Esophagus muscularis mucosa (tissue), 4 donors: ENCODE data around the gene MAPK9. TPM values are rescaled to one million over a fixed set of nuclear protein-coding genes. Genes with fewer than 3 reads are reported as not detected.
"Not testable (repeated sequence)": the region's sequence is repeated elsewhere in the genome, so short reads cannot be mapped to it uniquely, and the experiment has no call there.

Experiments used
- DNase-seq: peaks from one replicate; pipeline ENCODE4 v3.0.0-alpha.2; 2017; ENCODE audit errors: extremely low spot score
- H3K27ac ChIP-seq, 4 donors: fragments of 200-600 bp; sonication (generic); replicated peaks in 1 of 4; 1 replicate in 3 of 4; 2 replicates in 1 of 4; pipeline ENCODE4 v1.5.1; 2016 to 2019; ENCODE audit warnings: mild to moderate bottlenecking in 1 of 4
- H3K27me3 ChIP-seq, 4 donors: fragments of 200-600 bp; sonication (generic); one replicate each; pipeline versions ENCODE4 v1.5.1 to v1.6.0; 2016 to 2019
- H3K36me3 ChIP-seq, 4 donors: fragments of 200-600 bp; sonication (generic); one replicate each; pipeline ENCODE4 v1.5.1; 2016 to 2019
- H3K4me1 ChIP-seq, 4 donors: fragments of 200-600 bp; sonication (generic); one replicate each; pipeline ENCODE4 v1.5.1; 2016 to 2019
- H3K4me3 ChIP-seq, 4 donors: fragments of 200-600 bp; sonication (generic); 1 replicate in 2 of 4; 2 replicates in 2 of 4; pipeline ENCODE4 v1.5.1; 2016 to 2019; ENCODE audit warnings: mild to moderate bottlenecking in 4 of 4, moderate library complexity in 1 of 4
- H3K9me3 ChIP-seq, 4 donors: fragments of 200-600 bp; sonication (generic); 1 replicate in 3 of 4; 2 replicates in 1 of 4; pipeline ENCODE4 v1.5.1; 2016 to 2019
- EP300 ChIP-seq: sonication (generic); formaldehyde crosslinking; IDR thresholded peaks from one replicate; pipeline ENCODE4 v1.6.1; 2017; ENCODE audit warnings: antibody characterized with exemption
- POLR2A ChIP-seq: fragments of 450-650 bp; IDR thresholded peaks from one replicate; pipeline ENCODE4 v1.6.1; 2017; ENCODE audit warnings: antibody characterized with exemption, moderate library complexity, mild to moderate bottlenecking, low read depth
- POLR2AphosphoS5 ChIP-seq, 2 donors: sonication (generic); formaldehyde crosslinking; IDR thresholded peaks; one replicate each; pipeline ENCODE4 v1.6.1; 2017; ENCODE audit warnings: antibody characterized with exemption in 2 of 2
- WGBS: methylation state at CpG from one replicate; pipeline ENCODE4 v1.1.5; 2018; 5-methylcytosine and 5-hydroxymethylcytosine counted together
- intact Hi-C: fragments of 100-400 bp; cut with DNase I; formaldehyde crosslinking; loops from one replicate; pipeline ENCODE4 v1.15.1; 2023
- total RNA-seq, 4 donors: library from RNA; depleted of rRNA; stranded (reverse); fragments of >200 nt; gene quantifications; one replicate each; pipeline versions ENCODE4 v1.1.0 to v1.2.1, GENCODE V29; 2016
- TF ChIP-seq, protein P1 (sequence below), 3 experiments: fragments of 200-600 bp in 2 of 3; fragments of 450-650 bp in 1 of 3; sonication (generic) in 2 of 3; IDR thresholded peaks; one replicate each; pipeline ENCODE4 v1.5.1; 2017 to 2019; ENCODE audit warnings: antibody characterized with exemption in 3 of 3, mild to moderate bottlenecking in 2 of 3, moderate library complexity in 1 of 3

Gene MAPK9
- total RNA-seq, 4 donors from 2014 or later, result 36.4 to 42.3 (median 37.8) TPM

GRCh38 chr5:180299526-180299925 is 7.6 kb upstream of the MAPK9 start:
- intact Hi-C loops, result loop anchor here (10.0 kb wide), 1 partner anchor 55 kb away; the partner anchor contains the start of gene GFPT2
- H3K27ac ChIP-seq, result no peak overlapping the region
- no peaks in the 10 kb centered on the region for H3K4me1 ChIP-seq
- no peak for DNase-seq
- H3K9me3 ChIP-seq, result no peaks in the 10 kb centered on the region
- WGBS, result 96% methylated on average over 3 of the region's 3 CpGs
- TF ChIP-seq, protein P1, sequence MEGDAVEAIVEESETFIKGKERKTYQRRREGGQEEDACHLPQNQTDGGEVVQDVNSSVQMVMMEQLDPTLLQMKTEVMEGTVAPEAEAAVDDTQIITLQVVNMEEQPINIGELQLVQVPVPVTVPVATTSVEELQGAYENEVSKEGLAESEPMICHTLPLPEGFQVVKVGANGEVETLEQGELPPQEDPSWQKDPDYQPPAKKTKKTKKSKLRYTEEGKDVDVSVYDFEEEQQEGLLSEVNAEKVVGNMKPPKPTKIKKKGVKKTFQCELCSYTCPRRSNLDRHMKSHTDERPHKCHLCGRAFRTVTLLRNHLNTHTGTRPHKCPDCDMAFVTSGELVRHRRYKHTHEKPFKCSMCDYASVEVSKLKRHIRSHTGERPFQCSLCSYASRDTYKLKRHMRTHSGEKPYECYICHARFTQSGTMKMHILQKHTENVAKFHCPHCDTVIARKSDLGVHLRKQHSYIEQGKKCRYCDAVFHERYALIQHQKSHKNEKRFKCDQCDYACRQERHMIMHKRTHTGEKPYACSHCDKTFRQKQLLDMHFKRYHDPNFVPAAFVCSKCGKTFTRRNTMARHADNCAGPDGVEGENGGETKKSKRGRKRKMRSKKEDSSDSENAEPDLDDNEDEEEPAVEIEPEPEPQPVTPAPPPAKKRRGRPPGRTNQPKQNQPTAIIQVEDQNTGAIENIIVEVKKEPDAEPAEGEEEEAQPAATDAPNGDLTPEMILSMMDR (IDR thresholded peaks at IDR 0.05), result no peak
- TF ChIP-seq EP300 (no peak), POLR2AphosphoS5 (IDR thresholded peaks at IDR 0.05) (no peak), POLR2A (no peak)
- H3K36me3 ChIP-seq, result peaks cover 0 to 37% (median 19%) of the 10 kb centered on the region in 4 donors
- no peaks in the 10 kb centered on the region for H3K27me3 ChIP-seq
- H3K4me3 ChIP-seq, result no peak overlapping the region

DNA sequence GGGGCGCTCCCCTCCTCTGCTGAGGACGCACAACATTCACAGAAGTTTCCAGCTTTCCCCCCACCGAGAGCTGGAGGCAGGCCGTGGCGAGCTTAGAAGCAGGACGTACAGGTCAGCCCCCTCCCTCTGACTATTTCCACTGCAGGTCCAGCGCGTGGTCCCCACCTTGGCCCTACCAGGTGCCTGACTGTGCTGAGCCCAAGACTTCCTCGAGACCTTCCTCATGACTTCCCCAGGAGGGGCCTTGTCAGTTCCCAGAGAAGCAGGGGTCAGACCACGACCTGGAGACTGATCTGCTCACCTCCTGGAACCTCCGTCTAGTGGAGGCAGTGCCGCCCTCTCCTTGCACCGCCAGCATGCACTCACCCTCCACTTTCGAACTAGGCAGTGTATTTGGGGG is 7.1 kb upstream of the MAPK9 start:
- 95% methylated on average over 13 of the region's 14 CpGs for WGBS
- H3K9me3 ChIP-seq, H3K4me1 ChIP-seq, H3K27ac ChIP-seq, DNase-seq, H3K27me3 ChIP-seq, H3K4me3 ChIP-seq: not testable (repeated sequence)
- intact Hi-C loops, result loop anchor here (10.0 kb wide), 1 partner anchor 56 kb away; the partner anchor contains the start of gene GFPT2
- H3K36me3 ChIP-seq, result peaks cover 0 to 32% (median 15%) of the 10 kb centered on the region in 4 donors

GRCh38 chr5:180297587-180298282 is 5.9 kb upstream of the MAPK9 start:
- Histone ChIP-seq H3K27me3 (no peaks in the 10 kb centered on the region), H3K4me1 (peaks cover 7 to 12% (median 11%) of the 10 kb centered on the region in 4 donors), H3K4me3 (no peak overlapping the region), H3K27ac (no peak overlapping the region), H3K9me3 (no peaks in the 10 kb centered on the region), H3K36me3 (peaks cover 0 to 20% (median 8%) of the 10 kb centered on the region in 4 donors)
- intact Hi-C loops, result loop anchor here (10.0 kb wide), 1 partner anchor 57 kb away; the partner anchor contains the start of gene GFPT2
- 89% methylated on average over 2 of the region's 2 CpGs for WGBS
- TF ChIP-seq POLR2A (no peak), EP300 (no peak), POLR2AphosphoS5 (IDR thresholded peaks at IDR 0.05) (no peak)
- TF ChIP-seq, protein P1 (IDR thresholded peaks at IDR 0.05), result no peak
- DNase-seq, result no peak

DNA sequence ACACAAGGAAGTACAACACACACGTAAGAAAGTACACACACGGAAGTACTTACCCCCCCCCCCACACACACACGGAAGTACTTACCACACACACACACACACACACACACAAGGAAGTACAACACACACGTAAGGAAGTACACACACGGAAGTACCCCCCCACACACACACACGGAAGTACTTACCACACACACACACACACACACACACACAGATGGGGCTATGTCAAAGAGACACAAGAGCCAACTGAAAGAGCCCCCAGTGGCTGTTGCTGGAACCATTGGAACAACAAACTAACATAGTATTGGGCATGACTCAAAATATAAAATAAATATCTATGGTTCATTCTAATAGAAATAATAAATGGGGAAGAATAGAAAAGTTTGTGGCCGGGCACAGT is 4.9 kb upstream of the MAPK9 start:
- DNase-seq, result no peak
- peaks cover 0 to 12% (median 5%) of the 10 kb centered on the region in 4 donors for H3K36me3 ChIP-seq
- H3K27ac ChIP-seq, result no peak overlapping the region
- TF ChIP-seq POLR2A, result no peak
- no peak for TF ChIP-seq EP300
- no peak for TF ChIP-seq POLR2AphosphoS5 (IDR thresholded peaks at IDR 0.05)
- TF ChIP-seq, protein P1 (IDR thresholded peaks at IDR 0.05), result no peak
- H3K4me1 ChIP-seq, result peaks cover 9 to 15% (median 13%) of the 10 kb centered on the region in 4 donors
- H3K9me3 ChIP-seq, result no peaks in the 10 kb centered on the region
- H3K4me3 ChIP-seq, result no peak overlapping the region
- H3K27me3 ChIP-seq, result no peaks in the 10 kb centered on the region
- intact Hi-C loops, result loop anchor here (10.0 kb wide), 1 partner anchor 58 kb away; the partner anchor contains the start of gene GFPT2
- WGBS, result 84% methylated on average over 4 of the region's 7 CpGs

GRCh38 chr5:180294913-180295555 is 3.2 kb upstream of the MAPK9 start:
- DNase-seq, result no peak
- H3K36me3 ChIP-seq, result no peaks in the 10 kb centered on the region
- no peak overlapping the region for H3K27ac ChIP-seq
- H3K4me3 ChIP-seq, result no peak overlapping the region
- TF ChIP-seq EP300 (no peak), POLR2AphosphoS5 (IDR thresholded peaks at IDR 0.05) (no peak), POLR2A (no peak)
- TF ChIP-seq, protein P1 (IDR thresholded peaks at IDR 0.05), result no peak
- H3K9me3 ChIP-seq, result no peaks in the 10 kb centered on the region
- peaks cover 19 to 30% (median 27%) of the 10 kb centered on the region in 4 donors for H3K4me1 ChIP-seq
- WGBS, result 85% methylated on average over 10 of the region's 10 CpGs
- intact Hi-C loops, result loop anchor here (5.0 to 10.0 kb wide), 2 partner anchors 32 to 60 kb away; partner anchors contain the start of gene GFPT2
- H3K27me3 ChIP-seq, result no peaks in the 10 kb centered on the region
